HepG2 (cell line): Measurements from ENCODE around the gene CEP131. TPM values are rescaled to one million over a fixed set of nuclear protein-coding genes. Genes with fewer than 3 reads are reported as not detected.

ENCODE experiments used
- BRD4 ChIP-seq: sonication (generic); formaldehyde crosslinking; IDR thresholded peaks from 2 replicates; pipeline ENCODE4 v1.4.0; 2020; ENCODE audit warnings: missing genetic modification reagents
- ELF1 ChIP-seq: sonication (generic); formaldehyde crosslinking; IDR thresholded peaks from 2 replicates; pipeline ENCODE4 v1.4.0; 2020; ENCODE audit warnings: missing genetic modification reagents
- GABPA ChIP-seq, 2 experiments: IDR thresholded peaks; 2 replicates each; pipeline ENCODE4 v1.6.1; 2011 to 2016; ENCODE audit warnings: low read depth in 2 of 2, low read length in 1 of 2, missing biosample characterization in 1 of 2, missing genetic modification characterization in 1 of 2
- HNF1B ChIP-seq: sonication (generic); formaldehyde crosslinking; IDR thresholded peaks from 2 replicates; pipeline ENCODE4 v1.5.1; 2020; ENCODE audit warnings: mild to moderate bottlenecking, moderate library complexity, missing genetic modification reagents
- MAZ ChIP-seq, 2 experiments: sonication (generic) in 1 of 2; formaldehyde crosslinking in 1 of 2; IDR thresholded peaks; 2 replicates each; pipeline versions ENCODE4 v1.5.0 to v1.6.1; 2012 to 2020; ENCODE audit warnings: low read depth in 2 of 2, mild to moderate bottlenecking in 2 of 2, borderline replicate concordance in 1 of 2, improper control_type of control experiment in 1 of 2, low read length in 1 of 2, missing genetic modification reagents in 1 of 2, moderate library complexity in 1 of 2
- NKX3-1 ChIP-seq: sonication (generic); formaldehyde crosslinking; IDR thresholded peaks from 2 replicates; pipeline ENCODE4 v1.5.0; 2020; ENCODE audit warnings: missing genetic modification reagents
- NR2F1 ChIP-seq, 2 experiments: fragments of 450-650 bp in 1 of 2; formaldehyde crosslinking in 1 of 2; IDR thresholded peaks; 2 replicates each; pipeline versions ENCODE4 v1.5.0 to v1.6.1; 2016 to 2020; ENCODE audit warnings: mild to moderate bottlenecking in 1 of 2, missing compliant biosample characterization in 1 of 2, missing genetic modification reagents in 1 of 2, moderate library complexity in 1 of 2
- NR2F2 ChIP-seq: IDR thresholded peaks from 2 replicates; pipeline ENCODE4 v1.6.1; 2012; ENCODE audit warnings: low read depth, inconsistent platforms, borderline replicate concordance
- RFXAP ChIP-seq: sonication (generic); formaldehyde crosslinking; IDR thresholded peaks from 2 replicates; pipeline ENCODE4 v1.4.0; 2020; ENCODE audit warnings: missing genetic modification reagents, borderline replicate concordance
- RXRB ChIP-seq: IDR thresholded peaks from 2 replicates; pipeline ENCODE4 v1.6.1; 2016; ENCODE audit warnings: borderline replicate concordance, missing genetic modification reagents, missing compliant biosample characterization
- SRSF1 ChIP-seq: fragments of 200-400 bp; formaldehyde crosslinking; optimal IDR thresholded peaks from 2 replicates; pipeline ENCODE3; 2017; ENCODE audit warnings: mild to moderate bottlenecking, low read depth, low read length, moderate library complexity
- UBTF ChIP-seq: sonication (generic); formaldehyde crosslinking; IDR thresholded peaks from 2 replicates; pipeline ENCODE4 v1.4.0; 2020; ENCODE audit warnings: mild to moderate bottlenecking, missing genetic modification reagents
- ZEB1 ChIP-seq: IDR thresholded peaks from 2 replicates; pipeline ENCODE4 v1.6.1; 2012; ENCODE audit warnings: mild to moderate bottlenecking, low read depth, inconsistent platforms; ENCODE audit not compliant: insufficient replicate concordance
- ZNF263 ChIP-seq: sonication (generic); formaldehyde crosslinking; IDR thresholded peaks from 2 replicates; pipeline ENCODE4 v1.4.0; 2020; ENCODE audit warnings: missing genetic modification reagents
- ZNF598 ChIP-seq: sonication (generic); formaldehyde crosslinking; IDR thresholded peaks from 2 replicates; pipeline ENCODE4 v1.5.1; 2020; ENCODE audit warnings: mild to moderate bottlenecking, missing genetic modification reagents, borderline replicate concordance
- ZNF607 ChIP-seq: sonication (generic); formaldehyde crosslinking; IDR thresholded peaks from 2 replicates; pipeline ENCODE4 v1.5.1; 2020; ENCODE audit warnings: missing genetic modification reagents, mild to moderate bottlenecking, borderline replicate concordance
- ZNF709 ChIP-seq: sonication (generic); formaldehyde crosslinking; IDR thresholded peaks from 2 replicates; pipeline ENCODE4 v1.5.0; 2020; ENCODE audit warnings: mild to moderate bottlenecking, missing genetic modification reagents
- ZNF790 ChIP-seq: sonication (generic); formaldehyde crosslinking; IDR thresholded peaks from 2 replicates; pipeline ENCODE4 v1.8.0; 2022; ENCODE audit warnings: missing genetic modification reagents, mild to moderate bottlenecking, borderline replicate concordance
- ZSCAN21 ChIP-seq: sonication (generic); formaldehyde crosslinking; IDR thresholded peaks from 2 replicates; pipeline ENCODE4 v1.8.0; 2022; ENCODE audit warnings: mild to moderate bottlenecking, missing genetic modification reagents, moderate library complexity, borderline replicate concordance
- polyA plus RNA-seq, 8 experiments: library from polyadenylated mRNA; depleted of rRNA in 3 of 8; stranded (reverse) in 7 of 8; unstranded in 1 of 8; fragments of >200 nt; fragmentation: Illumina TruSeq in 4 of 8; extraction: Trizol in 4 of 8; gene quantifications; 2 replicates each; pipeline versions ENCODE4 v1.2.1 to v1.2.3, GENCODE V29; 2011 to 2016; ENCODE audit warnings: low read depth in 4 of 8, missing spikeins in 1 of 8, mixed read lengths in 1 of 8; ENCODE audit not compliant: insufficient read depth in 1 of 8
- total RNA-seq, 5 experiments: library from RNA; depleted of rRNA; stranded (reverse); fragments of >200 nt; fragmentation: Illumina TruSeq; extraction: Trizol; gene quantifications; 2 replicates each; pipeline ENCODE4 v1.2.3, GENCODE V29; 2016; ENCODE audit warnings: low read depth in 1 of 5
- TF ChIP-seq, protein P1 (sequence below): sonication (generic); formaldehyde crosslinking; IDR thresholded peaks from 2 replicates; pipeline ENCODE4; 2020; ENCODE audit warnings: missing genetic modification reagents, mild to moderate bottlenecking, borderline replicate concordance

Gene CEP131
- total and polyA plus RNA-seq, 2 of the 13 experiments (the other 11 are each of a cell fraction or from before 2014, with no cell fraction given), result 5.0 to 16.8 TPM

DNA sequence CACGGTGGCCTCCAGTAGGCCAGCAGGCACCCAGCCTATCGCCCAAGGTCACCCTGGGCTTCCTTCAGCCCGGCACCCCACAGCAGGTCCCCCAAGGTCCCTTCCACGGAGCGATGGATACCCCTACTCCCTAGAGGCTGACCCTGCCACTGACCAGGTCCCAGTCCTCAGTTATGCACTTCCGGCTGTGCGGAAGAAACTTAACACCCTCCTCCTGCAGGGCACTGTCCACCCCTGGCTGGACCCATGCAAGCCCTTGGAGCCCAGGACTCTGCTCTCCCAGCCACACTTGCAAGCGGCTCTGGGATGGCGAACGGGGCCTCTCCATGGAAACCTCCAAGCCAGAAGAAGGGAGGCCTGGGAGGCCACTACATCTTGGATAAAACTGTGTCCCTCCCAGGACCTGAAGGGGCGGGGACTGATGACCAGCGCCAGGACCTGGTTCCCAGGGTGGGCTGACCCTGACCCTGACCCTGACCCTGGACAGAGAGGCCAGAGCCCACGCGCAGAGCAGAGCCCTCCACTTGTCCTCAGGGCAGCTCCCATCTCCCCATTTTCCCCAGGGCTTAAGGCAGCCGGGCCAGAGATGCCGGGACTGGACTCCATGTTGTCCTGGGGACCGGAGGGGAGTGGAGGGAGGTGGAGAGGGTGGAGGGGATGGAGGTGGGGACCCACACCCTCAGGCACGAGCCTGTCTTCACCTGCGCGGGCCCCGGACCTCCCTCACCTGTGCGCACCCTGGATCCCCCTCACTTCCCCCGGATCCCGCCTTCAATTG, 734 bp downstream of the CEP131 start (continued):
- TF ChIP-seq MAZ (IDR thresholded peaks at IDR 0.05; ENCODE audit: borderline replicate concordance, low read depth, low read length), result no peak
- TF ChIP-seq MAZ (CRISPR knock-in tag; IDR thresholded peaks at IDR 0.05; ENCODE audit: low read depth), result peak; percentile 13; the same call in 1 of the 2 replicates
- TF ChIP-seq ZNF709 (CRISPR knock-in tag), result 0 out of 2 replicates have a peak, but pooled peaks have one; percentile 53
- no peak for TF ChIP-seq SRSF1
- TF ChIP-seq ZNF790, result 0 out of 2 replicates have a peak, but pooled peaks have one; percentile 3
- TF ChIP-seq ZEB1, result peak; percentile 15
- peak; percentile 57 for TF ChIP-seq UBTF
- peak; percentile 74 for TF ChIP-seq ELF1 (CRISPR knock-in tag)
- TF ChIP-seq ZSCAN21 (CRISPR knock-in tag), result peak; percentile 44; the same call in 1 of the 2 replicates
- TF ChIP-seq NR2F1 (CRISPR knock-in tag; IDR thresholded peaks at IDR 0.05), result peak; percentile 16 to 71; a peak in 2 of 4 replicates
- no peak for TF ChIP-seq GABPA (IDR thresholded peaks at IDR 0.05; ENCODE audit: low read depth, low read length)
- TF ChIP-seq GABPA (CRISPR knock-in tag; IDR thresholded peaks at IDR 0.05; ENCODE audit: low read depth), result peak; percentile 62; the same call in 1 of the 2 replicates
- 0 out of 2 replicates have a peak, but pooled peaks have one; percentile 18 for TF ChIP-seq RXRB (CRISPR knock-in tag)
- TF ChIP-seq ZNF598 (CRISPR knock-in tag), result peak; percentile 56; the same call in 1 of the 2 replicates
- 0 out of 2 replicates have a peak, but pooled peaks have one; percentile 54 for TF ChIP-seq BRD4 (CRISPR knock-in tag)
- TF ChIP-seq HNF1B (CRISPR knock-in tag), result peak; percentile 76
- TF ChIP-seq RFXAP (CRISPR knock-in tag), result 0 out of 2 replicates have a peak, but pooled peaks have one; percentile 26
- 0 out of 2 replicates have a peak, but pooled peaks have one; percentile 47 for TF ChIP-seq ZNF607
- TF ChIP-seq, protein P1, sequence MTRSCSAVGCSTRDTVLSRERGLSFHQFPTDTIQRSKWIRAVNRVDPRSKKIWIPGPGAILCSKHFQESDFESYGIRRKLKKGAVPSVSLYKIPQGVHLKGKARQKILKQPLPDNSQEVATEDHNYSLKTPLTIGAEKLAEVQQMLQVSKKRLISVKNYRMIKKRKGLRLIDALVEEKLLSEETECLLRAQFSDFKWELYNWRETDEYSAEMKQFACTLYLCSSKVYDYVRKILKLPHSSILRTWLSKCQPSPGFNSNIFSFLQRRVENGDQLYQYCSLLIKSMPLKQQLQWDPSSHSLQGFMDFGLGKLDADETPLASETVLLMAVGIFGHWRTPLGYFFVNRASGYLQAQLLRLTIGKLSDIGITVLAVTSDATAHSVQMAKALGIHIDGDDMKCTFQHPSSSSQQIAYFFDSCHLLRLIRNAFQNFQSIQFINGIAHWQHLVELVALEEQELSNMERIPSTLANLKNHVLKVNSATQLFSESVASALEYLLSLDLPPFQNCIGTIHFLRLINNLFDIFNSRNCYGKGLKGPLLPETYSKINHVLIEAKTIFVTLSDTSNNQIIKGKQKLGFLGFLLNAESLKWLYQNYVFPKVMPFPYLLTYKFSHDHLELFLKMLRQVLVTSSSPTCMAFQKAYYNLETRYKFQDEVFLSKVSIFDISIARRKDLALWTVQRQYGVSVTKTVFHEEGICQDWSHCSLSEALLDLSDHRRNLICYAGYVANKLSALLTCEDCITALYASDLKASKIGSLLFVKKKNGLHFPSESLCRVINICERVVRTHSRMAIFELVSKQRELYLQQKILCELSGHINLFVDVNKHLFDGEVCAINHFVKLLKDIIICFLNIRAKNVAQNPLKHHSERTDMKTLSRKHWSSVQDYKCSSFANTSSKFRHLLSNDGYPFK (CRISPR knock-in tag), result peak; percentile 64; the same call in 1 of the 2 replicates
- TF ChIP-seq ZNF263 (CRISPR knock-in tag), result peak; percentile 54; the same call in 1 of the 2 replicates
- 0 out of 2 replicates have a peak, but pooled peaks have one; percentile 13 for TF ChIP-seq NR2F2
- TF ChIP-seq NKX3-1 (CRISPR knock-in tag), result 0 out of 2 replicates have a peak, but pooled peaks have one; percentile 20
